HUDEP-2 (cell line): Measurements from ENCODE around the gene KCNN3.
"Not testable (repeated sequence)": the region's sequence is repeated elsewhere in the genome, so short reads cannot be mapped to it uniquely, and the experiment has no call there.

ENCODE experiments used
- DNase-seq, 76 experiments: peaks; one replicate each; lab custom pipeline; 2025; ENCODE audit not compliant: unreplicated experiment in 76 of 76; lab: John Stamatoyannopoulos, UW

Gene KCNN3

GRCh38 chr1:154870115-154870571, at the start of gene KCNN3:
TSS of gene KCNN3 (minus strand) at chr1:154870281. CDS start at chr1:154869964, 317 bp downstream.
- peak in 71 of 76 experiments; percentile 8 to 89 (median 63) for DNase-seq

GRCh38 chr1:154913273-154913672, 43.2 kb upstream of the KCNN3 start:
- no peak for DNase-seq

- no peak for DNase-seq
Measured at GRCh38 chr1:154912755-154913154, 42.7 kb upstream of the KCNN3 start.

GRCh38 chr1:154911691-154912550, 41.8 kb upstream of the KCNN3 start:
- DNase-seq = no peak

- no peak for DNase-seq
Measured at GRCh38 chr1:154910851-154911250, 40.8 kb upstream of the KCNN3 start.

- DNase-seq = no peak
Measured at GRCh38 chr1:154908937-154909336, 38.9 kb upstream of the KCNN3 start.

GRCh38 chr1:154908129-154908528, 38.0 kb upstream of the KCNN3 start:
- DNase-seq = not testable (repeated sequence)

- DNase-seq = no peak
Measured at GRCh38 chr1:154906621-154907081, 36.6 kb upstream of the KCNN3 start.

GRCh38 chr1:154902938-154903566, 33.0 kb upstream of the KCNN3 start:
- DNase-seq = no peak

- no peak for DNase-seq
Measured at GRCh38 chr1:154901591-154901990, 31.5 kb upstream of the KCNN3 start.

GRCh38 chr1:154899041-154899440, 29.0 kb upstream of the KCNN3 start:
- DNase-seq = no peak

GRCh38 chr1:154896771-154897286, 26.7 kb upstream of the KCNN3 start:
- no peak for DNase-seq

- DNase-seq = no peak
Measured at GRCh38 chr1:154895798-154896197, 25.7 kb upstream of the KCNN3 start.

GRCh38 chr1:154891452-154891851, 21.4 kb upstream of the KCNN3 start:
- no peak for DNase-seq

GRCh38 chr1:154888757-154889156, 18.7 kb upstream of the KCNN3 start:
- DNase-seq = no peak

GRCh38 chr1:154886281-154887015, 16.4 kb upstream of the KCNN3 start:
- peak in 10 of 76 experiments; percentile 6 to 69 (median 28) for DNase-seq

GRCh38 chr1:154884869-154885701, 15.0 kb upstream of the KCNN3 start:
- DNase-seq = no peak

GRCh38 chr1:154883919-154884868, 14.1 kb upstream of the KCNN3 start:
- peak in 73 of 76 experiments; percentile 29 to 87 (median 70) for DNase-seq
